Measurements from ENCODE around the gene TLNRD1.

GRCh38 chr15:81001152-81002008 lies 657 bp downstream of the TLNRD1 start:
- peak in 1 of 6 experiments; percentile 5 for TF ChIP-seq CTCF (IDR thresholded peaks at IDR 0.05)
- TF ChIP-seq POLR2A (IDR thresholded peaks at IDR 0.05), result peak in 2 of 4 donors; percentile 21 to 41

Measured in upper lobe of left lung (tissue), 4 donors.